CD14-positive monocyte (primary cell): ENCODE results near the gene SYNCRIP. TPM values are rescaled to one million over a fixed set of nuclear protein-coding genes. Genes with fewer than 3 reads are reported as not detected.

ENCODE experiments used
- DNase-seq, 3 donors: peaks; one replicate each; pipeline ENCODE4 v3.0.0-alpha.2; 2011 to 2022
- H2AFZ ChIP-seq: 2 replicates; pipeline ENCODE4 v1.6.0; 2012; ENCODE audit warnings: mild to moderate bottlenecking, low read depth, low read length, inconsistent platforms; ENCODE audit not compliant: insufficient read depth, poor library complexity, severe bottlenecking
- H3K27ac ChIP-seq, 2 donors: 1 replicate in 1 of 2; 2 replicates in 1 of 2; pipeline ENCODE4 v1.5.1; 2012 to 2013; ENCODE audit warnings: low read length in 2 of 2, control low read depth in 1 of 2, inconsistent platforms in 1 of 2, low read depth in 1 of 2, mild to moderate bottlenecking in 1 of 2
- H3K27me3 ChIP-seq, 2 donors: one replicate each; pipeline versions ENCODE4 v1.6.0 to v1.6.1; 2011 to 2013; ENCODE audit warnings: low read length in 2 of 2; ENCODE audit not compliant: control insufficient read depth in 2 of 2, insufficient read depth in 2 of 2
- H3K36me3 ChIP-seq, 2 donors: replicated peaks in 1 of 2; 1 replicate in 1 of 2; 2 replicates in 1 of 2; pipeline versions ENCODE4 v1.5.1 to v1.6.1; 2012 to 2013; ENCODE audit warnings: low read length in 2 of 2, control low read depth in 1 of 2, inconsistent platforms in 1 of 2, mild to moderate bottlenecking in 1 of 2; ENCODE audit not compliant: insufficient read depth in 2 of 2, control insufficient read depth in 1 of 2
- H3K4me1 ChIP-seq, 2 donors: 1 replicate in 1 of 2; 2 replicates in 1 of 2; pipeline versions ENCODE4 v1.5.1 to v1.6.1; 2012 to 2013; ENCODE audit warnings: low read length in 2 of 2, control low read depth in 1 of 2, inconsistent platforms in 1 of 2, mild to moderate bottlenecking in 1 of 2, moderate library complexity in 1 of 2; ENCODE audit not compliant: insufficient read depth in 2 of 2, control insufficient read depth in 1 of 2
- H3K4me2 ChIP-seq: replicated peaks from 2 replicates; pipeline ENCODE3; 2012; ENCODE audit warnings: low read length, moderate library complexity, mild to moderate bottlenecking; ENCODE audit not compliant: poor library complexity, severe bottlenecking; ENCODE audit errors: extremely low read depth
- H3K4me3 ChIP-seq, 3 experiments: fragments of 200-600 bp in 1 of 3; sonication (generic) in 1 of 3; replicated peaks in 1 of 3; 1 replicate in 2 of 3; 2 replicates in 1 of 3; pipeline ENCODE4 v1.5.1; 2011 to 2013; ENCODE audit warnings: low read length in 3 of 3, mild to moderate bottlenecking in 3 of 3, control low read depth in 2 of 3, low read depth in 2 of 3, inconsistent platforms in 1 of 3, moderate library complexity in 1 of 3
- H3K79me2 ChIP-seq: 2 replicates; pipeline ENCODE4 v1.6.0; 2012; ENCODE audit warnings: mild to moderate bottlenecking, control low read depth, inconsistent platforms, low read length, moderate library complexity; ENCODE audit not compliant: insufficient read depth
- H3K9ac ChIP-seq: 2 replicates; pipeline ENCODE4 v1.6.0; 2017; ENCODE audit warnings: low read length, mild to moderate bottlenecking; ENCODE audit not compliant: insufficient read depth, poor library complexity, severe bottlenecking
- H3K9me3 ChIP-seq, 2 donors: replicated peaks in 1 of 2; 1 replicate in 1 of 2; 2 replicates in 1 of 2; pipeline versions ENCODE4 v1.5.1 to v1.6.1; 2012 to 2013; ENCODE audit warnings: low read length in 2 of 2, control low read depth in 1 of 2; ENCODE audit not compliant: control insufficient read depth in 1 of 2, insufficient read depth in 1 of 2
- H4K20me1 ChIP-seq: 2 replicates; pipeline ENCODE4 v1.6.0; 2012; ENCODE audit warnings: mild to moderate bottlenecking, low read length, control low read depth, moderate library complexity; ENCODE audit not compliant: insufficient read depth
- H3K27ac Mint-ChIP-seq, 7 donors: one replicate each; pipeline ENCODE4 v1.8.0; 2020; ENCODE audit warnings: mild to moderate bottlenecking in 7 of 7, mixed read lengths in 7 of 7, moderate library complexity in 6 of 7, inconsistent platforms in 2 of 7
- H3K27me3 Mint-ChIP-seq, 3 donors: one replicate each; pipeline ENCODE4 v1.8.0; 2021 to 2022; ENCODE audit warnings: low read depth in 3 of 3, mild to moderate bottlenecking in 3 of 3, mixed read lengths in 3 of 3, moderate library complexity in 3 of 3, inconsistent platforms in 1 of 3
- H3K36me3 Mint-ChIP-seq, 2 donors: one replicate each; pipeline ENCODE4 v1.8.0; 2020; ENCODE audit warnings: mixed read lengths in 2 of 2, inconsistent platforms in 1 of 2, mild to moderate bottlenecking in 1 of 2
- H3K4me1 Mint-ChIP-seq: one replicate; pipeline ENCODE4 v1.8.0; 2020; ENCODE audit warnings: mild to moderate bottlenecking, mixed read lengths
- H3K4me3 Mint-ChIP-seq, 2 donors: one replicate each; pipeline ENCODE4 v1.8.0; 2020; ENCODE audit warnings: mild to moderate bottlenecking in 2 of 2, mixed read lengths in 2 of 2, moderate library complexity in 1 of 2
- H3K9me3 Mint-ChIP-seq, 7 donors: one replicate each; pipeline ENCODE4 v1.8.0; 2020 to 2022; ENCODE audit warnings: mixed read lengths in 7 of 7, mild to moderate bottlenecking in 6 of 7, moderate library complexity in 6 of 7, inconsistent platforms in 2 of 7
- CTCF ChIP-seq: fragments of 200-600 bp; IDR thresholded peaks from one replicate; pipeline ENCODE4 v1.8.0; 2022; ENCODE audit warnings: antibody characterized with exemption, mild to moderate bottlenecking
- WGBS: methylation state at CpG from one replicate; pipeline ENCODE4 v1.1.5; 2013; ENCODE audit warnings: missing lambda C conversion rate; ENCODE audit not compliant: insufficient coverage; 5-methylcytosine and 5-hydroxymethylcytosine counted together
- intact Hi-C, 2 donors: fragments of 100-400 bp; cut with micrococcal nuclease; formaldehyde crosslinking; loops; one replicate each; pipeline versions ENCODE4 v1.15.0 to v1.15.1; 2023
- polyA plus RNA-seq, 3 donors: library from polyadenylated mRNA; depleted of rRNA in 1 of 3; unstranded in 2 of 3; stranded (reverse) in 1 of 3; fragments of 300-500 nt in 2 of 3; fragments of >200 nt in 1 of 3; fragmentation: Illumina TruSeq in 2 of 3; gene quantifications; 1 replicate in 2 of 3; 2 replicates in 1 of 3; pipeline ENCODE4 v1.2.3, GENCODE V29; 2012 to 2021

Gene SYNCRIP
- polyA plus RNA-seq, 3 donors, result 11.1 to 41.4 (median 36.6) TPM

- Mint-ChIP-seq H3K4me1 (no peaks in the 10 kb centered on the region), H3K9me3 (no peaks in the 10 kb centered on the region), H3K36me3 (peaks cover 80 to 95% of the 10 kb centered on the region in 2 donors), H3K27me3 (no peaks in the 10 kb centered on the region), H3K27ac (peak overlapping the region in 3 of 7 donors; percentile 2 to 68 (median 39)), H3K4me3 (no peak overlapping the region)
- H4K20me1 ChIP-seq, result peaks cover 77% of the 10 kb centered on the region
- DNase-seq, result no peak
- no peak overlapping the region for H3K9ac ChIP-seq
- H3K36me3 ChIP-seq, result peaks cover 96 to 100% of the 10 kb centered on the region in 2 donors
- no peaks in the 10 kb centered on the region for H3K4me1 ChIP-seq
- H3K4me3 ChIP-seq, result no peak overlapping the region
- H3K79me2 ChIP-seq, result peaks cover 76% of the 10 kb centered on the region
- no peak for TF ChIP-seq CTCF
- H3K27ac ChIP-seq, result no peak overlapping the region
- intact Hi-C loops, result no loop called here
- WGBS, result 98% methylated on average over 17 of the region's 17 CpGs
- no peak overlapping the region for H3K4me2 ChIP-seq
- H3K9me3 ChIP-seq, result no peaks in the 10 kb centered on the region
- H2AFZ ChIP-seq, result no peak overlapping the region
- no peaks in the 10 kb centered on the region for H3K27me3 ChIP-seq
These were observed 27.9 kb downstream of the SYNCRIP start for GRCh38 chr6:85614780-85615179.

- H3K27me3 Mint-ChIP-seq, result no peaks in the 10 kb centered on the region
- no peaks in the 10 kb centered on the region for H3K4me1 Mint-ChIP-seq
- H4K20me1 ChIP-seq, result peaks cover 70% of the 10 kb centered on the region
- peak overlapping the region in 1 of 2 donors; percentile 50 for H3K27ac ChIP-seq
- peaks cover 76 to 94% of the 10 kb centered on the region in 2 donors for H3K36me3 Mint-ChIP-seq
- H3K4me2 ChIP-seq, result no peak overlapping the region
- no peaks in the 10 kb centered on the region for H3K27me3 ChIP-seq
- H3K9me3 Mint-ChIP-seq, result no peaks in the 10 kb centered on the region
- no peaks in the 10 kb centered on the region for H3K4me1 ChIP-seq
- no peak overlapping the region for H3K9ac ChIP-seq
- 100% methylated on average over 1 of the region's 4 CpGs for WGBS
- TF ChIP-seq CTCF, result no peak
- DNase-seq, result no peak
- no peaks in the 10 kb centered on the region for H3K9me3 ChIP-seq
- H3K27ac Mint-ChIP-seq, result peak overlapping the region in 1 of 7 donors; percentile 26
- no peak overlapping the region for H2AFZ ChIP-seq
- intact Hi-C loops, result no loop called here
- no peak overlapping the region for H3K4me3 ChIP-seq
- peaks cover 96 to 100% of the 10 kb centered on the region in 2 donors for H3K36me3 ChIP-seq
- H3K4me3 Mint-ChIP-seq, result no peak overlapping the region
- H3K79me2 ChIP-seq, result peaks cover 66% of the 10 kb centered on the region
These were observed 29.8 kb downstream of the SYNCRIP start for GRCh38 chr6:85612690-85613474.
